MCF 10A (cell line): ENCODE results near the gene POLR3A. TPM values are rescaled to one million over a fixed set of nuclear protein-coding genes. Genes with fewer than 3 reads are reported as not detected.

Experiments used
- BruUV-seq: library from RNA; stranded (reverse); fragments of 400-500 nt; replicated peaks from 2 replicates; lab custom pipeline; 2021; lab: Mats Ljungman, UMichigan
- CTCF ChIA-PET: fragments of 300-600 bp; sonication (Branson Sonifier 250); formaldehyde crosslinking; extraction: SDS; loops from one replicate; lab custom pipeline; 2021; ENCODE audit warnings: antibody characterized with exemption, inconsistent platforms; lab: Yijun Ruan, JAX
- POLR2A ChIA-PET: fragments of 300-600, 350-650 bp; sonication (Branson Sonifier 250); formaldehyde crosslinking; extraction: SDS; loops from one replicate; lab custom pipeline; 2020; ENCODE audit warnings: antibody characterized with exemption, inconsistent platforms; lab: Yijun Ruan, JAX
- DNase-seq: peaks from one replicate; pipeline ENCODE4 v3.0.0-alpha.2; 2018; ENCODE audit not compliant: unreplicated experiment
- H3K27ac Mint-ChIP-seq: one replicate; pipeline ENCODE4 v1.8.0; 2022; ENCODE audit warnings: mild to moderate bottlenecking, low read depth, mixed read lengths; ENCODE audit not compliant: unreplicated experiment
- H3K27me3 Mint-ChIP-seq: one replicate; pipeline ENCODE4 v1.8.0; 2022; ENCODE audit warnings: mixed read lengths; ENCODE audit not compliant: insufficient read depth, unreplicated experiment
- H3K36me3 Mint-ChIP-seq: one replicate; pipeline ENCODE4 v1.8.0; 2022; ENCODE audit warnings: mild to moderate bottlenecking, moderate library complexity, mixed read lengths; ENCODE audit not compliant: insufficient read depth, unreplicated experiment
- H3K4me1 Mint-ChIP-seq: one replicate; pipeline ENCODE4 v1.8.0; 2022; ENCODE audit warnings: mixed read lengths; ENCODE audit not compliant: insufficient read depth, unreplicated experiment
- H3K4me3 Mint-ChIP-seq: one replicate; pipeline ENCODE4 v1.8.0; 2022; ENCODE audit warnings: mild to moderate bottlenecking, moderate library complexity, mixed read lengths; ENCODE audit not compliant: unreplicated experiment
- H3K9me3 Mint-ChIP-seq: one replicate; pipeline ENCODE4 v1.8.0; 2022; ENCODE audit warnings: mixed read lengths; ENCODE audit not compliant: unreplicated experiment
- intact Hi-C: fragments of 100-400 bp; cut with micrococcal nuclease; formaldehyde crosslinking; loops from 2 replicates; pipeline ENCODE4 v1.14.1; 2022
- total RNA-seq: library from RNA; stranded (reverse); gene quantifications from 2 replicates; pipeline ENCODE4 v1.2.3, GENCODE V29; 2022
- TF ChIP-seq, protein P1 (sequence below): fragments of 200-600 bp; IDR thresholded peaks from one replicate; pipeline ENCODE4 v1.8.0; 2022; ENCODE audit warnings: antibody characterized with exemption, mild to moderate bottlenecking; ENCODE audit not compliant: unreplicated experiment

The POLR3A gene
- total RNA-seq, 1 experiment from 2014 or later, result 19.1 TPM

DNA sequence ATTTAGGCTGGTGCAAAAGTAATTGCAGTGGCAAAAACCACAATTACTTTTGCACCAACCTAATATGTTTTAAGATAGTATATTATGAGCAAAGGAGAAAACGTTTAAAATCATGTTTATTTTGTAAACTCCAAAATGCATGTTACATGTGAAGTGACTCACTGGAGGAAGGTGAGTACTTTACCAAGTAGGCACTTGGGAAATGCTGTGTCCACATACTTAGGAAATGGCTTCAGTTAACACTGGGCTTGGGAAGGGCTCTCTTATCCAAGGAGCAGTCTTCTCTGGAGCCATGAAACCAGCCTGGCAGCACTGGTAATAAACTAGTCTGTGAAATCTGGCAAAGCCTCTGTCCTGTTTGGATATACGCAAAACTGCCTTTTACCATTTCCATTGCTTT is 8.8 kb upstream of the POLR3A start:
- Mint-ChIP-seq H3K4me3 (peak overlapping the region; percentile 84), H3K9me3 (no peaks in the 10 kb centered on the region), H3K36me3 (peaks cover 91% of the 10 kb centered on the region), H3K27me3 (no peaks in the 10 kb centered on the region), H3K4me1 (peaks cover 43% of the 10 kb centered on the region), H3K27ac (no peak overlapping the region)
- no TSS peak for BruUV-seq
- DNase-seq, result peak; percentile 63
- intact Hi-C loops, result loop anchor here (10.0 kb wide), 1 partner anchor 873 kb away; no protein-coding TSS in a partner anchor
- POLR2A ChIA-PET, result no interaction called here
- CTCF ChIA-PET, result interaction anchor here (2.8 kb wide), 1 partner anchor 8 kb away, joined by 21 read pairs; no protein-coding TSS in a partner anchor
- TF ChIP-seq, protein P1, sequence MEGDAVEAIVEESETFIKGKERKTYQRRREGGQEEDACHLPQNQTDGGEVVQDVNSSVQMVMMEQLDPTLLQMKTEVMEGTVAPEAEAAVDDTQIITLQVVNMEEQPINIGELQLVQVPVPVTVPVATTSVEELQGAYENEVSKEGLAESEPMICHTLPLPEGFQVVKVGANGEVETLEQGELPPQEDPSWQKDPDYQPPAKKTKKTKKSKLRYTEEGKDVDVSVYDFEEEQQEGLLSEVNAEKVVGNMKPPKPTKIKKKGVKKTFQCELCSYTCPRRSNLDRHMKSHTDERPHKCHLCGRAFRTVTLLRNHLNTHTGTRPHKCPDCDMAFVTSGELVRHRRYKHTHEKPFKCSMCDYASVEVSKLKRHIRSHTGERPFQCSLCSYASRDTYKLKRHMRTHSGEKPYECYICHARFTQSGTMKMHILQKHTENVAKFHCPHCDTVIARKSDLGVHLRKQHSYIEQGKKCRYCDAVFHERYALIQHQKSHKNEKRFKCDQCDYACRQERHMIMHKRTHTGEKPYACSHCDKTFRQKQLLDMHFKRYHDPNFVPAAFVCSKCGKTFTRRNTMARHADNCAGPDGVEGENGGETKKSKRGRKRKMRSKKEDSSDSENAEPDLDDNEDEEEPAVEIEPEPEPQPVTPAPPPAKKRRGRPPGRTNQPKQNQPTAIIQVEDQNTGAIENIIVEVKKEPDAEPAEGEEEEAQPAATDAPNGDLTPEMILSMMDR, result no peak

DNA sequence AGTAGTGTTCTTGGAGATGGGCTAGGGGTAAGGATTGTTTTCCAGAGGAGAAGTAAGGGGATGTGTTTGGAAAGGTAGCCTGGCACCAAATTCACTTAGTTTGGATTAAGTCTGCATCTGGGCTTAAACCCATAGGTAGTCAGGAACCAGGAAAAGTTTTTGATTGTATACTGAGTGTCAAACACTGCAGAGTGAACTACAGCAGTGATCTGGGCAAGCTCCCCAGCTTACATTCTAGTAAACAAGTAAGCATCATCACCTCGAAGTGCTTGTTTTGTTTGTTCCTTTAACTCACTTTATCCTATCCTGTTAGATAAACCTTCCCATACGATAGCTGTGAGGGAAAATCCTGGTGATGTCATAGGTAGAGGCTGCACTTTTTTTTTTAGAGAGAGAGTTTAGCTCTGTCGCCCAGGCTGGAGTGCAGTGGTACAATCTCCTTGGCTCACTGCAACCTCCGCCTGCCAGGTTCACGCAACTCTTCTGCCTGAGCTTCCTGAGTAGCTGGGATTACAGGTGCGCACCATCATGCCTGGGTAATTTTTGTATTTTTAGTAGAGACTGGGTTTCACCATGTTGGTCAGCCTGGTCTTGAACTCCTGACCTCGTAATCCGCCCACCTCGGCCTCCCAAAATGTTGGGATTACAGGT is 6.7 kb upstream of the POLR3A start:
- peak overlapping the region; percentile 64 for H3K27ac Mint-ChIP-seq
- peaks cover 30% of the 10 kb centered on the region for H3K4me1 Mint-ChIP-seq

DNA sequence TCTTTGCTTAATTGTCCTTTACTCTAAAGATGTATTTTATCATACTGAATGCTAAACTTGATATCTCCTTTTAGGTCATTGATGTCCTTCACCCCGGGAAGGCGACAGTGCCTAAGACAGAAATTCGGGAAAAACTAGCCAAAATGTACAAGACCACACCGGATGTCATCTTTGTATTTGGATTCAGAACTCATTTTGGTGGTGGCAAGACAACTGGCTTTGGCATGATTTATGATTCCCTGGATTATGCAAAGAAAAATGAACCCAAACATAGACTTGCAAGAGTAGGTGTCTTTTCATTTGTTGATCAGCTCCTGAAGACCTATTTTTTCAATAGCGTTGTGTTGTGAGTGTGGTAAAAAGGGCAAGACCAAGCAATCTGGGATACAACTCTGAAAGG is 6.1 kb upstream of the POLR3A start:
- POLR2A ChIA-PET, result interaction anchor here (1.2 to 2.8 kb wide), 3 partner anchors 10 to 203 kb away, joined by 3 to 17 read pairs (median 7); no protein-coding TSS in a partner anchor
- Mint-ChIP-seq H3K27ac (peak overlapping the region; percentile 77), H3K4me1 (peaks cover 27% of the 10 kb centered on the region), H3K36me3 (peaks cover 64% of the 10 kb centered on the region), H3K9me3 (no peaks in the 10 kb centered on the region), H3K27me3 (no peaks in the 10 kb centered on the region), H3K4me3 (peak overlapping the region; percentile 84)
- intact Hi-C loops, result loop anchor here (10.0 kb wide), 1 partner anchor 871 kb away; no protein-coding TSS in a partner anchor
- TF ChIP-seq, protein P1, result no peak
- DNase-seq, result no peak
- CTCF ChIA-PET, result interaction anchor here (0.5 to 2.8 kb wide), 6 partner anchors 11 to 1161 kb away, joined by 3 to 21 read pairs (median 3); no protein-coding TSS in a partner anchor
- no TSS peak for BruUV-seq

More for the DNA sequence above, 6.7 kb upstream of the POLR3A start:
- ChIA-PET POLR2A (interaction anchor here (0.5 to 2.8 kb wide), 5 partner anchors 10 to 1035 kb away, joined by 3 to 17 read pairs (median 3); no protein-coding TSS in a partner anchor), CTCF (interaction anchor here (0.5 to 2.8 kb wide), 5 partner anchors 10 to 1160 kb away, joined by 3 to 21 read pairs (median 3); no protein-coding TSS in a partner anchor)
- H3K4me3 Mint-ChIP-seq, result peak overlapping the region; percentile 84
- TF ChIP-seq, protein P1, result no peak
- peaks cover 71% of the 10 kb centered on the region for H3K36me3 Mint-ChIP-seq
- no peaks in the 10 kb centered on the region for H3K9me3 Mint-ChIP-seq
- DNase-seq, result no peak
- BruUV-seq, result no TSS peak
- no peaks in the 10 kb centered on the region for H3K27me3 Mint-ChIP-seq
- intact Hi-C loops, result loop anchor here (10.0 kb wide), 1 partner anchor 871 kb away; no protein-coding TSS in a partner anchor

DNA sequence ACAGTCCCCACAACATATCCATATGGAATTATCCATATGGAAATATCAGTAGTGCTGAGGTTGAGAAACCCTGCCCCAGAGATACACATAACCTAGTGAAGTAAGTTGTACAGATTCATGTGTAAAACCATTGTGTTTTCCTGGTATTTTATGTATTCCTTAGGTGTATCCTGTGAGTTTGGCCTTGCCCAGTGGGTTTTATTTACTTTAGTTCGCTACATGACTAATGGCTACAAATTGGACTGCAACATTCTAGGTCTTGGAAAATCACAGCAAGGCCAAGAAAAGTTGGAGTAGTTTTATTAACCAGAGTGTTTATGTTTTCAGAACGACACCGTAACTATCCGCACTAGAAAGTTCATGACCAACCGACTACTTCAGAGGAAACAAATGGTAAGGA is 5.7 kb upstream of the POLR3A start:
- Mint-ChIP-seq H3K36me3 (peaks cover 61% of the 10 kb centered on the region), H3K27ac (peak overlapping the region; percentile 77), H3K27me3 (no peaks in the 10 kb centered on the region), H3K4me1 (peaks cover 27% of the 10 kb centered on the region), H3K4me3 (peak overlapping the region; percentile 84), H3K9me3 (no peaks in the 10 kb centered on the region)
- BruUV-seq, result no TSS peak
- intact Hi-C loops, result loop anchor here (10.0 kb wide), 1 partner anchor 870 kb away; no protein-coding TSS in a partner anchor
- ChIA-PET POLR2A (interaction anchor here (2.8 kb wide), 1 partner anchor 11 kb away, joined by 17 read pairs; no protein-coding TSS in a partner anchor), CTCF (interaction anchor here (0.6 kb wide), 1 partner anchor 175 kb away, joined by 3 read pairs; no protein-coding TSS in a partner anchor)
- TF ChIP-seq, protein P1, result no peak
- no peak for DNase-seq
